K562 (cell line): Measurements from ENCODE around the gene RPS17. TPM values are rescaled to one million over a fixed set of nuclear protein-coding genes. Genes with fewer than 3 reads are reported as not detected.

Source experiments
- DNMT1 ChIP-seq: fragments of 450-650 bp; IDR thresholded peaks from 2 replicates; pipeline ENCODE4 v1.6.1; 2016; ENCODE audit warnings: antibody characterized with exemption, mild to moderate bottlenecking
- MYC ChIP-seq, 2 experiments: fragments of 250-450 bp in 1 of 2; sonication (Bioruptor Pico) in 1 of 2; IDR thresholded peaks; 2 replicates each; pipeline versions ENCODE4 v1.5.1 to v1.6.1; 2012 to 2021; ENCODE audit warnings: low read depth in 2 of 2, borderline replicate concordance in 1 of 2, improper control_type of control experiment in 1 of 2, low read length in 1 of 2, mild to moderate bottlenecking in 1 of 2, moderate library complexity in 1 of 2
- NCOA1 ChIP-seq: fragments of 450-650 bp; IDR thresholded peaks from 2 replicates; pipeline ENCODE4 v1.6.1; 2016; ENCODE audit warnings: low read depth
- NFATC3 ChIP-seq: fragments of 450-650 bp; IDR thresholded peaks from 2 replicates; pipeline ENCODE4 v1.6.1; 2017; ENCODE audit warnings: mild to moderate bottlenecking
- POLR2H ChIP-seq: IDR thresholded peaks from 2 replicates; pipeline ENCODE4 v1.6.1; 2016; ENCODE audit warnings: missing genetic modification characterization, low read depth, mild to moderate bottlenecking, control low read depth, missing compliant biosample characterization, moderate library complexity
- PPARD ChIP-seq: fragments of 250-450 bp; sonication (Bioruptor Pico); IDR thresholded peaks from 2 replicates; pipeline ENCODE4 v1.8.0; 2022; ENCODE audit warnings: inconsistent platforms, mild to moderate bottlenecking, moderate library complexity
- TGIF2 ChIP-seq: sonication (generic); formaldehyde crosslinking; IDR thresholded peaks from 2 replicates; pipeline ENCODE4 v1.8.1; 2022; ENCODE audit warnings: mild to moderate bottlenecking, missing genetic modification reagents, moderate library complexity
- XRCC5 ChIP-seq: fragments of 200-400 bp; formaldehyde crosslinking; IDR thresholded peaks from 2 replicates; pipeline ENCODE4 v1.6.1; 2017; ENCODE audit warnings: low read depth, mild to moderate bottlenecking, low read length
- ZC3H4 ChIP-seq: sonication (generic); formaldehyde crosslinking; IDR thresholded peaks from 2 replicates; pipeline ENCODE4 v1.9.0; 2021; ENCODE audit warnings: missing genetic modification reagents, borderline replicate concordance
- ZNF224 ChIP-seq: sonication (generic); formaldehyde crosslinking; IDR thresholded peaks from 2 replicates; pipeline ENCODE4 v1.8.0; 2022; ENCODE audit warnings: mild to moderate bottlenecking, missing genetic modification reagents
- ZNF507 ChIP-seq: conservative IDR thresholded peaks from 2 replicates; pipeline ENCODE4 v1.6.1; 2017; ENCODE audit warnings: missing genetic modification characterization, missing compliant biosample characterization
- ZNF589 ChIP-seq: fragments of 200-800 bp; sonication (Bioruptor generic); IDR thresholded peaks from 2 replicates; pipeline ENCODE4 v1.6.1; 2016; ENCODE audit warnings: low read depth, missing genetic modification characterization, missing compliant biosample characterization
- polyA plus RNA-seq, 8 experiments: library from polyadenylated mRNA; depleted of rRNA in 4 of 8; stranded (reverse) in 5 of 8; unstranded in 3 of 8; fragments of >200 nt; fragmentation: Nextera tagmentation in 2 of 8; fragmentation: Illumina TruSeq in 1 of 8; extraction: Ambion mirVana in 2 of 8; extraction: Trizol in 1 of 8; gene quantifications; 2 replicates each; pipeline versions ENCODE4 v1.2.1 to v1.2.3, GENCODE V29; 2011 to 2014; ENCODE audit warnings: inconsistent platforms in 1 of 8, missing spikeins in 1 of 8
- total RNA-seq, 7 experiments: library from RNA; depleted of rRNA in 6 of 7; stranded (reverse); fragments of >200 nt in 6 of 7; fragmentation: Illumina TruSeq in 2 of 7; extraction: Trizol in 2 of 7; gene quantifications; 2 replicates each; pipeline versions ENCODE4 v1.2.1 to v1.2.3, GENCODE V29; 2011 to 2021; ENCODE audit warnings: low replicate concordance in 1 of 7
- TF ChIP-seq, protein P1 (sequence below): fragments of 250-450 bp; sonication (Bioruptor Pico); IDR thresholded peaks from 2 replicates; pipeline ENCODE4 v1.4.0; 2020; ENCODE audit warnings: mild to moderate bottlenecking, moderate library complexity
- TF ChIP-seq, protein P2 (sequence below): IDR thresholded peaks from 2 replicates; pipeline ENCODE4 v1.6.1; 2014; ENCODE audit warnings: antibody characterized with exemption
- TF ChIP-seq, protein P3 (sequence below): sonication (generic); formaldehyde crosslinking; IDR thresholded peaks from 2 replicates; pipeline ENCODE4 v1.8.1; 2023; ENCODE audit warnings: mild to moderate bottlenecking, missing genetic modification reagents
- TF ChIP-seq, protein P4 (sequence below): sonication (generic); formaldehyde crosslinking; IDR thresholded peaks from 2 replicates; pipeline ENCODE4 v1.9.0; 2022; ENCODE audit warnings: mild to moderate bottlenecking, missing genetic modification reagents
- TF ChIP-seq, protein P5 (sequence below): fragments of 250-450 bp; sonication (Bioruptor Pico); IDR thresholded peaks from 2 replicates; pipeline ENCODE4 v1.9.0; 2021; ENCODE audit warnings: mild to moderate bottlenecking, inconsistent platforms

RPS17 gene
- total and polyA plus RNA-seq, 9 of the 15 experiments (the other 6 are each of a cell fraction or from before 2014, with no cell fraction given) = 1,988 to 6,515 (median 5,229) TPM

DNA sequence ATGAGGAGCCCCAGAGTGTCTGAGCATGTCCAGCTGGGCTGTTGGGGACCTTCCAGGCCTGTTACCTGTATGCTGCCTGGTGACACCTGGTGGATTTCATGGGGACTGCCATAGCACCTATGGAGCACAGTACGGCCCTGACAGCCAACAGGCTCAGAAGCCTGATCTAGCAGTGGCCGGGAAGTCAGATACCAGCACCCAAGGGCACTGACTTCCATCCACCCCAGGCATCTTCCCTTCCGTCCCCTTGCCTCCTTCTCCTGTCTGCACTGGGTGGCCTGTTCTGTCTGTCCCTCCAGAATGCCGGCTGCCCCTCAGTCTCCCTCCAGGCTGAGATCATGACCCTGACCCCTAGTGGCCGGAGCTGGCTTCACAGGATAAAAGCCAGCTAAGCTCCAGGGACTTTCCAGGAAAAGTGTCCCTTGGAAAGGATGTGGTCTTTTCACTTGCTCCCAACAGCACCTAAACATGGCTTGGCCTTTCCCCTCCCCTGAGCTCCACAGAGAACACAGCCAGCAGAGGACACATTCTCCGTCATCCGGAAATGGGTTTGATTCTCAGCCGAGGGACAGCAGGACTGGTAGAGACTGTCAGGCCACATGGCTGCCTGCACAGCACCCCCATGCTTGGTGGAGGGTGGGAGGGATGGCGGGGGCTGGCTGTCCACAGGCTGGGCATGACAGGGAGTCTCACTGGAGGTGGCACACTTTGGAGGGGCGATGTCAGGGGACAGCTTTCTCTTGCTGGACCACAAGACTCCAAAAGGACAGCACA lies 9.5 kb downstream of the RPS17 start (continued):
- TF ChIP-seq, protein P1, sequence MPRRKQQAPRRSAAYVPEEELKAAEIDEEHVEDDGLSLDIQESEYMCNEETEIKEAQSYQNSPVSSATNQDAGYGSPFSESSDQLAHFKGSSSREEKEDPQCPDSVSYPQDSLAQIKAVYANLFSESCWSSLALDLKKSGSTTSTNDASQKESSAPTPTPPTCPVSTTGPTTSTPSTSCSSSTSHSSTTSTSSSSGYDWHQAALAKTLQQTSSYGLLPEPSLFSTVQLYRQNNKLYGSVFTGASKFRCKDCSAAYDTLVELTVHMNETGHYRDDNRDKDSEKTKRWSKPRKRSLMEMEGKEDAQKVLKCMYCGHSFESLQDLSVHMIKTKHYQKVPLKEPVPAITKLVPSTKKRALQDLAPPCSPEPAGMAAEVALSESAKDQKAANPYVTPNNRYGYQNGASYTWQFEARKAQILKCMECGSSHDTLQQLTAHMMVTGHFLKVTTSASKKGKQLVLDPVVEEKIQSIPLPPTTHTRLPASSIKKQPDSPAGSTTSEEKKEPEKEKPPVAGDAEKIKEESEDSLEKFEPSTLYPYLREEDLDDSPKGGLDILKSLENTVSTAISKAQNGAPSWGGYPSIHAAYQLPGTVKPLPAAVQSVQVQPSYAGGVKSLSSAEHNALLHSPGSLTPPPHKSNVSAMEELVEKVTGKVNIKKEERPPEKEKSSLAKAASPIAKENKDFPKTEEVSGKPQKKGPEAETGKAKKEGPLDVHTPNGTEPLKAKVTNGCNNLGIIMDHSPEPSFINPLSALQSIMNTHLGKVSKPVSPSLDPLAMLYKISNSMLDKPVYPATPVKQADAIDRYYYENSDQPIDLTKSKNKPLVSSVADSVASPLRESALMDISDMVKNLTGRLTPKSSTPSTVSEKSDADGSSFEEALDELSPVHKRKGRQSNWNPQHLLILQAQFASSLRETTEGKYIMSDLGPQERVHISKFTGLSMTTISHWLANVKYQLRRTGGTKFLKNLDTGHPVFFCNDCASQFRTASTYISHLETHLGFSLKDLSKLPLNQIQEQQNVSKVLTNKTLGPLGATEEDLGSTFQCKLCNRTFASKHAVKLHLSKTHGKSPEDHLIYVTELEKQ (CRISPR knock-in tag) = no peak
- TF ChIP-seq PPARD (CRISPR knock-in tag) = no peak
- no peak for TF ChIP-seq POLR2H
- TF ChIP-seq NFATC3 = no peak
- TF ChIP-seq, protein P2, sequence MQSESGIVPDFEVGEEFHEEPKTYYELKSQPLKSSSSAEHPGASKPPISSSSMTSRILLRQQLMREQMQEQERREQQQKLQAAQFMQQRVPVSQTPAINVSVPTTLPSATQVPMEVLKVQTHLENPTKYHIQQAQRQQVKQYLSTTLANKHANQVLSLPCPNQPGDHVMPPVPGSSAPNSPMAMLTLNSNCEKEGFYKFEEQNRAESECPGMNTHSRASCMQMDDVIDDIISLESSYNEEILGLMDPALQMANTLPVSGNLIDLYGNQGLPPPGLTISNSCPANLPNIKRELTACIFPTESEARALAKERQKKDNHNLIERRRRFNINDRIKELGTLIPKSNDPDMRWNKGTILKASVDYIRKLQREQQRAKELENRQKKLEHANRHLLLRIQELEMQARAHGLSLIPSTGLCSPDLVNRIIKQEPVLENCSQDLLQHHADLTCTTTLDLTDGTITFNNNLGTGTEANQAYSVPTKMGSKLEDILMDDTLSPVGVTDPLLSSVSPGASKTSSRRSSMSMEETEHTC = no peak
- TF ChIP-seq NCOA1 = no peak
- TF ChIP-seq MYC (IDR thresholded peaks at IDR 0.05; ENCODE audit: low read depth, low read length) = 0 out of 2 replicates have a peak, but pooled peaks have one; percentile 23
- no peak for TF ChIP-seq MYC (CRISPR knock-in tag; IDR thresholded peaks at IDR 0.05; ENCODE audit: borderline replicate concordance, low read depth)
- TF ChIP-seq ZNF224 (CRISPR knock-in tag) = no peak
- TF ChIP-seq, protein P3, sequence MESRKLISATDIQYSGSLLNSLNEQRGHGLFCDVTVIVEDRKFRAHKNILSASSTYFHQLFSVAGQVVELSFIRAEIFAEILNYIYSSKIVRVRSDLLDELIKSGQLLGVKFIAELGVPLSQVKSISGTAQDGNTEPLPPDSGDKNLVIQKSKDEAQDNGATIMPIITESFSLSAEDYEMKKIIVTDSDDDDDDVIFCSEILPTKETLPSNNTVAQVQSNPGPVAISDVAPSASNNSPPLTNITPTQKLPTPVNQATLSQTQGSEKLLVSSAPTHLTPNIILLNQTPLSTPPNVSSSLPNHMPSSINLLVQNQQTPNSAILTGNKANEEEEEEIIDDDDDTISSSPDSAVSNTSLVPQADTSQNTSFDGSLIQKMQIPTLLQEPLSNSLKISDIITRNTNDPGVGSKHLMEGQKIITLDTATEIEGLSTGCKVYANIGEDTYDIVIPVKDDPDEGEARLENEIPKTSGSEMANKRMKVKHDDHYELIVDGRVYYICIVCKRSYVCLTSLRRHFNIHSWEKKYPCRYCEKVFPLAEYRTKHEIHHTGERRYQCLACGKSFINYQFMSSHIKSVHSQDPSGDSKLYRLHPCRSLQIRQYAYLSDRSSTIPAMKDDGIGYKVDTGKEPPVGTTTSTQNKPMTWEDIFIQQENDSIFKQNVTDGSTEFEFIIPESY (CRISPR knock-in tag) = no peak
- TF ChIP-seq ZNF589 (CRISPR knock-in tag) = no peak
- no peak for TF ChIP-seq DNMT1
- TF ChIP-seq ZNF507 = no peak
- 0 out of 2 replicates have a peak, but pooled peaks have one; percentile 46 for TF ChIP-seq XRCC5
- TF ChIP-seq TGIF2 (CRISPR knock-in tag) = no peak
- TF ChIP-seq, protein P4, sequence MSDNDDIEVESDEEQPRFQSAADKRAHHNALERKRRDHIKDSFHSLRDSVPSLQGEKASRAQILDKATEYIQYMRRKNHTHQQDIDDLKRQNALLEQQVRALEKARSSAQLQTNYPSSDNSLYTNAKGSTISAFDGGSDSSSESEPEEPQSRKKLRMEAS (CRISPR knock-in tag) = 0 out of 2 replicates have a peak, but pooled peaks have one; percentile 36
- TF ChIP-seq, protein P5, sequence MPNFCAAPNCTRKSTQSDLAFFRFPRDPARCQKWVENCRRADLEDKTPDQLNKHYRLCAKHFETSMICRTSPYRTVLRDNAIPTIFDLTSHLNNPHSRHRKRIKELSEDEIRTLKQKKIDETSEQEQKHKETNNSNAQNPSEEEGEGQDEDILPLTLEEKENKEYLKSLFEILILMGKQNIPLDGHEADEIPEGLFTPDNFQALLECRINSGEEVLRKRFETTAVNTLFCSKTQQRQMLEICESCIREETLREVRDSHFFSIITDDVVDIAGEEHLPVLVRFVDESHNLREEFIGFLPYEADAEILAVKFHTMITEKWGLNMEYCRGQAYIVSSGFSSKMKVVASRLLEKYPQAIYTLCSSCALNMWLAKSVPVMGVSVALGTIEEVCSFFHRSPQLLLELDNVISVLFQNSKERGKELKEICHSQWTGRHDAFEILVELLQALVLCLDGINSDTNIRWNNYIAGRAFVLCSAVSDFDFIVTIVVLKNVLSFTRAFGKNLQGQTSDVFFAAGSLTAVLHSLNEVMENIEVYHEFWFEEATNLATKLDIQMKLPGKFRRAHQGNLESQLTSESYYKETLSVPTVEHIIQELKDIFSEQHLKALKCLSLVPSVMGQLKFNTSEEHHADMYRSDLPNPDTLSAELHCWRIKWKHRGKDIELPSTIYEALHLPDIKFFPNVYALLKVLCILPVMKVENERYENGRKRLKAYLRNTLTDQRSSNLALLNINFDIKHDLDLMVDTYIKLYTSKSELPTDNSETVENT (CRISPR knock-in tag) = no peak
- TF ChIP-seq ZC3H4 (CRISPR knock-in tag) = no peak
